GM23248 (cell line): Measurements from ENCODE around the gene ARSG. TPM values are rescaled to one million over a fixed set of nuclear protein-coding genes. Genes with fewer than 3 reads are reported as not detected.
A peak's percentile ranks its signal among the peaks of the same experiment; 100 is the strongest.
"Not testable (repeated sequence)": the region's sequence is repeated elsewhere in the genome, so short reads cannot be mapped to it uniquely, and the experiment has no call there.

ENCODE experiments used
- DNase-seq: peaks from one replicate; pipeline ENCODE4 v3.0.0-alpha.2; 2015
- H2AFZ ChIP-seq: fragments of 200-600 bp; sonication (generic); 2 replicates; pipeline ENCODE4 v1.6.1; 2016; ENCODE audit warnings: antibody characterized with exemption
- H3F3A ChIP-seq: fragments of 200-600 bp; sonication (generic); 2 replicates; pipeline ENCODE4 v1.6.1; 2016; ENCODE audit warnings: mild to moderate bottlenecking, antibody characterized with exemption, mixed run types; ENCODE audit not compliant: insufficient read depth
- H3K27ac ChIP-seq: fragments of 200-600 bp; sonication (generic); 2 replicates; pipeline ENCODE4 v1.5.1; 2016; ENCODE audit warnings: mild to moderate bottlenecking
- H3K27me3 ChIP-seq: fragments of 200-600 bp; sonication (generic); replicated peaks from 2 replicates; pipeline ENCODE4 v1.6.1; 2016; ENCODE audit warnings: mild to moderate bottlenecking; ENCODE audit not compliant: insufficient read depth
- H3K36me3 ChIP-seq: fragments of 200-600 bp; sonication (generic); 2 replicates; pipeline ENCODE4 v1.6.1; 2016; ENCODE audit warnings: low read depth, mild to moderate bottlenecking
- H3K4me1 ChIP-seq: fragments of 200-600 bp; sonication (generic); 2 replicates; pipeline ENCODE4 v1.6.1; 2016; ENCODE audit warnings: mild to moderate bottlenecking; ENCODE audit not compliant: insufficient read depth
- H3K4me2 ChIP-seq: fragments of 200-600 bp; sonication (generic); one replicate; pipeline ENCODE4 v1.6.1; 2016; ENCODE audit warnings: mild to moderate bottlenecking; ENCODE audit not compliant: unreplicated experiment
- H3K4me3 ChIP-seq: fragments of 200-600 bp; sonication (generic); 2 replicates; pipeline ENCODE4 v1.5.1; 2016; ENCODE audit warnings: mild to moderate bottlenecking
- H3K79me2 ChIP-seq: fragments of 200-600 bp; sonication (generic); 2 replicates; pipeline ENCODE4 v1.6.1; 2016; ENCODE audit warnings: mild to moderate bottlenecking; ENCODE audit not compliant: insufficient read depth
- H3K9ac ChIP-seq: fragments of 200-600 bp; sonication (generic); 2 replicates; pipeline ENCODE4 v1.6.1; 2016; ENCODE audit warnings: mild to moderate bottlenecking
- H3K9me2 ChIP-seq: fragments of 200-600 bp; sonication (generic); 2 replicates; pipeline ENCODE4 v1.6.1; 2016; ENCODE audit warnings: mixed run types, mild to moderate bottlenecking, moderate library complexity; ENCODE audit not compliant: insufficient read depth
- H3K9me3 ChIP-seq: fragments of 200-600 bp; sonication (generic); one replicate; pipeline ENCODE4 v1.6.1; 2017; ENCODE audit warnings: low read depth
- H4K20me1 ChIP-seq: fragments of 200-600 bp; sonication (generic); 2 replicates; pipeline ENCODE4 v1.6.0; 2016; ENCODE audit not compliant: insufficient read depth
- EZH2 ChIP-seq: fragments of 200-600 bp; sonication (generic); IDR thresholded peaks from 2 replicates; pipeline ENCODE4 v1.6.1; 2018; ENCODE audit warnings: antibody characterized with exemption, mild to moderate bottlenecking; ENCODE audit not compliant: insufficient read depth, poor library complexity, severe bottlenecking
- EZH2phosphoT487 ChIP-seq: fragments of 200-600 bp; sonication (generic); IDR thresholded peaks from 2 replicates; pipeline ENCODE4 v1.6.1; 2018; ENCODE audit warnings: antibody characterized with exemption, moderate library complexity, mild to moderate bottlenecking, low read depth; ENCODE audit not compliant: insufficient read depth
- WGBS, 2 experiments: methylation state at CpG; one replicate each; pipeline ENCODE4 v1.1.6; 2015 to 2017; ENCODE audit warnings: low lambda C conversion rate in 2 of 2, low coverage in 1 of 2; ENCODE audit errors: missing lambda C conversion rate in 2 of 2; 5-methylcytosine and 5-hydroxymethylcytosine counted together
- in situ Hi-C: fragments of 300-500 bp; cut with MboI; formaldehyde crosslinking; loops from 2 replicates; pipeline ENCODE4 v1.15.0; 2020
- polyA plus RNA-seq: library from polyadenylated mRNA; unstranded; fragments of >200 nt; fragmentation: Nextera tagmentation; extraction: Ambion mirVana; gene quantifications from 2 replicates; pipeline ENCODE4 v1.2.1, GENCODE V29; 2016
- total RNA-seq: library from RNA; depleted of rRNA; stranded (reverse); fragments of >200 nt; shearing (Covaris generic); gene quantifications from 2 replicates; pipeline ENCODE4 v1.2.3, GENCODE V29; 2014

ARSG gene
- total and polyA plus RNA-seq, 2 experiments from 2014 or later = 2.8 to 5.6 TPM

GRCh38 chr17:68365469-68365868 is 74.2 kb downstream of the ARSG start:
- Histone ChIP-seq H2AFZ (no peak overlapping the region), H3K9me3 (no peaks in the 10 kb centered on the region), H3K9me2 (no peaks in the 10 kb centered on the region), H3F3A (no peaks in the 10 kb centered on the region), H4K20me1 (no peaks in the 10 kb centered on the region), H3K79me2 (no peaks in the 10 kb centered on the region), H3K36me3 (no peaks in the 10 kb centered on the region), H3K4me3 (no peak overlapping the region), H3K27me3 (no peaks in the 10 kb centered on the region), H3K9ac (no peak overlapping the region), H3K4me2 (no peak overlapping the region), H3K27ac (no peak overlapping the region), H3K4me1 (no peaks in the 10 kb centered on the region)
- WGBS, 2 experiments = 56 to 70% methylated on average over 2 of the region's 2 CpGs
- no peak for TF ChIP-seq EZH2phosphoT487
- no peak for TF ChIP-seq EZH2
- in situ Hi-C loops = no loop called here
- DNase-seq = no peak

GRCh38 chr17:68368387-68368786 is 77.1 kb downstream of the ARSG start:
- H3K27me3 ChIP-seq = no peaks in the 10 kb centered on the region
- no peak for TF ChIP-seq EZH2
- TF ChIP-seq EZH2phosphoT487 = no peak
- no peaks in the 10 kb centered on the region for H4K20me1 ChIP-seq
- H3K27ac ChIP-seq = no peak overlapping the region
- WGBS, 2 experiments = 79 to 82% methylated on average over 5 of the region's 5 CpGs
- H3F3A ChIP-seq = no peaks in the 10 kb centered on the region
- no peaks in the 10 kb centered on the region for H3K9me3 ChIP-seq
- DNase-seq = no peak
- no peak overlapping the region for H3K9ac ChIP-seq
- H3K4me3 ChIP-seq = no peak overlapping the region
- in situ Hi-C loops = no loop called here
- no peaks in the 10 kb centered on the region for H3K9me2 ChIP-seq
- H3K36me3 ChIP-seq = no peaks in the 10 kb centered on the region
- H3K79me2 ChIP-seq = no peaks in the 10 kb centered on the region
- H3K4me2 ChIP-seq = no peak overlapping the region
- no peaks in the 10 kb centered on the region for H3K4me1 ChIP-seq
- H2AFZ ChIP-seq = no peak overlapping the region

- H3K27me3 ChIP-seq = no peaks in the 10 kb centered on the region
- no peaks in the 10 kb centered on the region for H3K9me3 ChIP-seq
- H3K36me3 ChIP-seq = no peaks in the 10 kb centered on the region
- no peak for TF ChIP-seq EZH2
- TF ChIP-seq EZH2phosphoT487 = no peak
- H3K4me2 ChIP-seq = no peak overlapping the region
- no peak for DNase-seq
- H3F3A ChIP-seq = peaks cover 17% of the 10 kb centered on the region
- 96 to 99% methylated on average over 8 of the region's 8 CpGs for WGBS, 2 experiments
- in situ Hi-C loops = no loop called here
- no peak overlapping the region for H3K4me3 ChIP-seq
- H3K27ac ChIP-seq = no peak overlapping the region
- peaks cover 24% of the 10 kb centered on the region for H3K4me1 ChIP-seq
- H3K9me2 ChIP-seq = no peaks in the 10 kb centered on the region
- H2AFZ ChIP-seq = no peak overlapping the region
- no peaks in the 10 kb centered on the region for H4K20me1 ChIP-seq
- no peaks in the 10 kb centered on the region for H3K79me2 ChIP-seq
- H3K9ac ChIP-seq = no peak overlapping the region
These were observed 84.3 kb downstream of the ARSG start for GRCh38 chr17:68375566-68375965.

GRCh38 chr17:68376178-68376577 is 84.9 kb downstream of the ARSG start:
- H3K27me3 ChIP-seq, H3K9me3 ChIP-seq, in situ Hi-C loops, H4K20me1 ChIP-seq, H3K27ac ChIP-seq, H2AFZ ChIP-seq, H3K4me3 ChIP-seq, DNase-seq, H3K4me2 ChIP-seq, H3K79me2 ChIP-seq, H3K9me2 ChIP-seq, H3K9ac ChIP-seq, H3K36me3 ChIP-seq: not testable (repeated sequence)
- WGBS, 2 experiments = 92 to 93% methylated on average over 2 of the region's 2 CpGs
- H3F3A ChIP-seq = peaks cover 21% of the 10 kb centered on the region
- H3K4me1 ChIP-seq = peaks cover 28% of the 10 kb centered on the region

GRCh38 chr17:68377771-68378267 is 86.5 kb downstream of the ARSG start:
- peak overlapping the region; percentile 50 for H3K4me3 ChIP-seq
- H3K4me2 ChIP-seq = peak overlapping the region; percentile 70
- H3K9me3 ChIP-seq = no peaks in the 10 kb centered on the region
- TF ChIP-seq EZH2phosphoT487 (no peak), EZH2 (no peak)
- peak overlapping the region; percentile 64 for H2AFZ ChIP-seq
- WGBS, 2 experiments = 38 to 39% methylated on average over 8 of the region's 8 CpGs
- H3K36me3 ChIP-seq = no peaks in the 10 kb centered on the region
- no peaks in the 10 kb centered on the region for H3K9me2 ChIP-seq
- peaks cover 35% of the 10 kb centered on the region for H3F3A ChIP-seq
- no peaks in the 10 kb centered on the region for H4K20me1 ChIP-seq
- peaks cover 38% of the 10 kb centered on the region for H3K4me1 ChIP-seq
- DNase-seq = no peak
- no peaks in the 10 kb centered on the region for H3K27me3 ChIP-seq
- H3K79me2 ChIP-seq = no peaks in the 10 kb centered on the region
- in situ Hi-C loops = no loop called here
- H3K9ac ChIP-seq = peak overlapping the region; percentile 92
- H3K27ac ChIP-seq = peak overlapping the region; percentile 99
